ENCODE data around the gene ZC3H8.

Gene ZC3H8

GRCh38 chr2:112194482-112194881, 60.4 kb downstream of the ZC3H8 start:
- FAIRE-seq: no peak

GRCh38 chr2:112194028-112194427, 60.8 kb downstream of the ZC3H8 start:
- no peak for FAIRE-seq

- no peak for FAIRE-seq
Observed at GRCh38 chr2:112189001-112189556, 65.8 kb downstream of the ZC3H8 start.

- FAIRE-seq: no peak
Observed at GRCh38 chr2:112187805-112188596, 66.8 kb downstream of the ZC3H8 start.

GRCh38 chr2:112187046-112187715, 67.7 kb downstream of the ZC3H8 start:
- FAIRE-seq: no peak

GRCh38 chr2:112185131-112185530, 69.7 kb downstream of the ZC3H8 start:
- FAIRE-seq: no peak

GRCh38 chr2:112184121-112184520, 70.7 kb downstream of the ZC3H8 start:
- no peak for FAIRE-seq

- FAIRE-seq: no peak
Observed at GRCh38 chr2:112183327-112184025, 71.4 kb downstream of the ZC3H8 start.

- FAIRE-seq: no peak
Observed at GRCh38 chr2:112182581-112183034, 72.2 kb downstream of the ZC3H8 start.

DNA sequence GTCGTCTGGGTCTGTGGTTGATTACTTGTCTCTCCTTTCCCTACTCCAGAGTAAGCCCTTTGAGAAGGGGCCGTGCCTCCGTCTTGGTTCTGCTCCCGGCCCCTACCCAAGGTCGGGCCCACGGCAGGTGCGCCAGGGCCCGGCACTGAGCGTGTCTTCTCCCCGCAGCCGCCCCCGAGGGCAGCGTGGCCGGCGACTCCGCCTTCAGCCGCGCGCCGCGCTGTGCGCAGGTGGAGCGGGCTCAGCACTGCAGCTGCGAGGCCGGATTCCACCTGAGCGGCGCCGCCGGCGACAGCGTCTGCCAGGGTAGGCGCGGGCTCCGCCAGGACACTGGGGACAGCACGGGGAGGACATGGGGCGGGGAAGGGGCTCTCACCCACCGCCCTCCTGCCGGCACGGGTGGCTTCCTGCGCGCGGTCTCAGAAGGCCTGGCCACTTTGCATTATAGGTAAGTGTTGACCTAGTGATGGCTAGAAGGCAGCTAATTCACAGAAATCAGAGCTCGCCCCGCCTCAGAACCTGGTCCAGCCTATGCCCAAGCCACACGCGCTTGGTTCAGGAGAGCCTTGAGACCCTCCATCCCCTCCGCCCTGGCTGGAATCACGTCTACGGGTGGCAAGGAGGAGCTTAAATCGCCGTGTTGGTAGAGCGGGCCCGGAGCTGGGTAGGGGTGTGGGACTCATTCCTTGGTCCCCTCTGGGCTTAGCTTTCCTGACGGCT, 73.1 kb downstream of the ZC3H8 start:
- FAIRE-seq: no peak

- FAIRE-seq: no peak
Observed at GRCh38 chr2:112175958-112176573, 78.8 kb downstream of the ZC3H8 start.

DNA sequence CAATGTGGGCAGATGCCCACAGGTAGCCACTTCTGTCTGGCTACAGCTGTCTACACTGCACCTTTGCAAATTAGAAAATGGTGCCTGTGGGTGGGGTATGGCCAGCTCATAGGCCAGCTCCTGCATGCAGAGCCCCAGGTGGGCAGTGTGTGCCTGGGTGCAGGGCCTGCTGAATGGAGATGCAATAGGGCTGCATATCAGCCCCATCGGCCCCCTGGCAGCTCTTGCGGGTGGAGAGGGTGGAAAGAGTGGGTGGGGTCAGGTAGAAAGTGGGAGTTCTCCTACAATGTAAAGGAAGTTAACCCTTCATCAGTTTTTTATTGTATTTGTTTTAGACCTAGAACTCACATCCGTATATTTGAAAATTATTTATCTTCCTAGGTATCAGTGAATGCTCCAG, 79.5 kb downstream of the ZC3H8 start:
- no peak for FAIRE-seq

DNA sequence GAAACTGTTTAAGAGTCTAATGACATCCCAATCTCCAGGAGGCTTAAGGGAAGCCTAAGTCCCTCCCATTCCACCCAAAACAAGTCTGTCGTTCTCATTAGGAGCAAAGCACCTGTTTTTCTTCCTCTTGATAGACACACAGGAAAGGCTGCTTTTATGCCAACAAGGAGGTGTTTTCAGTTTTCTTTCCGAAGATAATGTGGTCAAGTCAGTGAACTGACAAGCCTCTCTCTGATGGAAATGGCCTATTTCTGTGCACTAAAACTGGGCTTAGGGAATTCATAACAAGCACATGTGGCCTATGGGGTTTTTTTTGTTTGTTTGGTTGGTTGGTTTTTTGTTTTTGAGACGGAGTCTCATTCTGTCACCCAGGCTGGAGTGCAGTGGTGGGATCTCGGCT, 80.5 kb downstream of the ZC3H8 start:
- FAIRE-seq: no peak

DNA sequence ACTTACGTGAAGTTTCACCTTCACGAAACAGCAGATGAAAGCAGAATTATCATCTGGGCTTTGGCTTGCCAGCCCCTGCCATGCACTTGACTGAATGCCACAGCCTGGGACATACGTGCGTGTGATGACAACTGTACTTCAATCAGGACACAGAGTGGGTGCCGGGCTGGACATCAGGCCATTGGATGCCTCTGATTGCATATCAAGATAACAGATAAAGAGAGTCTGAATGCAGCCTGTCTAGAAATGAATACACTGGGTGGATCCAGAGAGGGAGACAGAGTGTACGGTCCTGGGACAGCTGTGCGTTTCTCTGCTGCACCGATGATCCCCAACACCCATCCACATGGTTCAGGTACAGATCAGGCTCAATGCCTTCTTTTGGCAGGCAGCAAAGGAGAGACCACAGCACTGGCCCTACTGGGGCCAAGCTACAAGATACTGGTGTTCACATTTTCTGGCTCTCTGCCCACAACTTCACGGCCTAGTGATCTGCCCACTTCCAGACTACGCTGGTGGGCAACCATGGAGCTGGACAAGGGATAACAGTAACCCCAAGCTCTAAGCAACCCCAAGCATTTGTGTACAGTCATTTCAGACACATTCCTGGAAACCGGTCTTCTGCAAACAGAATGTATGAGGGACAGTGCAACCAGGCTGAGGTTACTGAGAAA, 81.1 kb downstream of the ZC3H8 start:
- FAIRE-seq: no peak

DNA sequence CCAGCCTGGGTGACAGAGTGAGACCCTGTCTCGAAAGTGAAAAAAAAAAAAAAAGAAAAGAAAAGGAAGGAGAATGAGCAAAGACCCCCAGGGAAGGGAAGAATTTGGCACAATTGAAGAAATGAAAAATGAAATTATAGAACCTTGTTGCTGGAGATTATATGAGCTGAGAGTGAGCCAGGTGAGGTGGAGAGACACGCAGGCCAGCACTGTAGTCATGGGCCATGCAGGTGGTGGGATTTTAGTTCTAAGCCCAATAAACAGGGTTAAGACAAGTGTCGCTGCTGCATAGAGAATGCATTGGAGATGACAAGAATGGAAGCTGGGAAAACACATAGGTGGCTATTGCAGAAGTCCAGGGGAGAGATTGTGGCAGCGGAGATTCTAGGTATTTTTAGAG, 84.3 kb downstream of the ZC3H8 start:
- FAIRE-seq: no peak

DNA sequence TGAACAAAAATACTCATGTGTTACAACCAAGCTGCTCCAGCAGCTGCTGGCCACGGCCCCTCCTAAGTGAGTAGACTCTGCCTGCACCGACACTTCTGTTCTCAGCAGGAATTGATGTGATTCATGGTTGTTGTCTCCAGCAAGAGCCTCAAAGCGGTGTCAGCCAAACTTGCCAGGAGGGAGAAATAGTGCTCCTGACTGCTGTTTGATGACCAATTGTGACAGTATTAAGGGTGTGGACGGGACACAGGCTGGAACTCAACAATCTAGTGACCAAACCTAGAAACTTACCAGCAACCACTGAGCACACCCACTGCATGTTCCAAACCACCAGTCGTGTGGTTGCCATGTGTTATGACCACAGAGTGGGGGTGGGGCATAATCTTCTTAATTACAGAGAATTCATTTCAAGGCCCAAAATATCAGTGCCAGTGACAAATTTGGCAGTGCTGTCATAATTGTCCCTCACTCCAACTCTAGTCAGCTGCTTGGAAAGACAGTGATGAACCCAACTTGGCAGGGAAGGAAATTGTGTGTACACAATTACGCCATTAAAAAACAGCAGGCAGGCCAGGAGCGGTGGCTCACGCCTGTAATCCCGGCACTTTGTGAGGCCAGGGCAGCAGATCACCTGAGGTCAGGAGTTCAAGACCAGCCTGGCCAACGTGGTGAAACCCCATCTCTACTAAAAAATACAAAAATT, 86.3 kb downstream of the ZC3H8 start:
- no peak for FAIRE-seq

GRCh38 chr2:112166806-112167499, 87.9 kb downstream of the ZC3H8 start:
- FAIRE-seq: no peak

DNA sequence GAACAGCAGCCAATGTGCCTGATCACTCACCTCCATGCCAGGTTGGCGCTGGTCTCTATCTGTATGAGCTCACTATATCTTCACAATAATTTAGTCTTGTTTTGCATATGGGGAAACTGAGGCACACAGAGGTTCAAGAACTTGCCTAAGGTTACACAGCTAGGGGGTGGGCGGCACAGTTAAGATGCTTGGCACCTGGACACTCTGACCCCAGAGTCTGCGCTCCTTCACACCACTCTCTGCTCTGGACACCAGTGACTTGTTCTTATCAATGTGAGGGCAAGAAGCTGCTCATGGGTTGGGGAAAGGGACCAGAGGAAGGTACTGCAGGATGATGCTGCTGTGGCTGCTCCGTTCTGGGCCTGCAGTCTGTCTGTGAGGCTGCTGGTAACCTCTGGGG, 89.5 kb downstream of the ZC3H8 start:
- no peak for FAIRE-seq

DNA sequence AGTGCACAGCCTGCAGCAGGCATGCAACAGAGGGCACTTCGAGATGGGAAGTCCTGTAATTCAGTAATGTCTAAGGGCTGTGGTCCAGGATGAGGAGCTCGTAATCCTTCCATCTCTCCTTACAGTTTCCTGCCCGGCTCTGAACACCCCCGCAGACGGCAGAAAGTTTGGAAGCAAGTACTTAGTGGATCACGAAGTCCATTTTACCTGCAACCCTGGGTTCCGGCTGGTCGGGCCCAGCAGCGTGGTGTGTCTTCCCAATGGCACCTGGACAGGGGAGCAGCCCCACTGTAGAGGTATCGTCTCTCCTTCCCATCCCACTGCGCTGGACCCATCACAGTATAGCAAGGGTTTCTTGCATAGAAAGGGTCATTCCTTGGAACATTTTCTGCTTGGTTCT, 90.0 kb downstream of the ZC3H8 start:
- no peak for FAIRE-seq

DNA sequence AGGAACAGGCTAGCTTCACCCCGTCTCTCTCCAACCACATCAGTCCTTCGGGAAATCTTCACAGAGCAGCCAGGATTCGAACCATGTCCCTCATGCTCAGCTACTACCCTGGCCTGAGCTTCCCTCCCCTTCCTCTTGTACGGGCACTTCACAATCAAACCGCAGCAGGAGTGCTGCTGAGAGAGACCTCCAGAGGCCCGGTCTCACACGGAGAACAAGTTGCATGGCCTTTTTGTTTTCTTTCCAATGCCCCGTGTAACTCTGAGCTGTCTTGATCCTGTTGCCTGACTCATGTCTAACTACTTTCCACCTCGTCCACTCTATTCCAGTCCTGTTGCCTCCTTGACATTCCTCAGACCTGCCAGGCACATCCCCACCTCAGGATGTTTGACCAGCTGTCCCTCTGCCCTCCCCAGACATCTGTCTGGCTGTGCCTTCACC, 91.3 kb downstream of the ZC3H8 start:
- no peak for FAIRE-seq

Data from islet of Langerhans (tissue), 1 donor.